OCI-LY7 (cell line): ENCODE results near the gene MECR. TPM values are rescaled to one million over a fixed set of nuclear protein-coding genes. Genes with fewer than 3 reads are reported as not detected.

Source experiments
- BruUV-seq: library from RNA; stranded (reverse); fragments of 400-500 nt; replicated peaks from 2 replicates; lab custom pipeline; 2021; lab: Mats Ljungman, UMichigan
- CTCF ChIA-PET: fragments of 300-600 bp; sonication (Branson Sonifier 250); formaldehyde crosslinking; loops from one replicate; lab custom pipeline; 2022; ENCODE audit warnings: antibody characterized with exemption; ENCODE audit not compliant: unreplicated experiment; lab: Charles Lee
- POLR2A ChIA-PET: fragments of 300-600 bp; sonication (Branson Sonifier 250); formaldehyde crosslinking; loops from one replicate; lab custom pipeline; 2022; ENCODE audit warnings: antibody characterized with exemption; lab: Charles Lee
- DNase-seq: peaks from one replicate; pipeline ENCODE4 v3.0.0-alpha.2; 2015; ENCODE audit warnings: low spot score
- H2AFZ ChIP-seq: fragments of 200-600 bp; sonication (generic), shearing (Covaris generic); 2 replicates; pipeline ENCODE4 v1.6.1; 2014; ENCODE audit warnings: mild to moderate bottlenecking, antibody characterized with exemption, low read length, moderate library complexity
- H3K27ac ChIP-seq: fragments of 200-600 bp; sonication (generic); 2 replicates; pipeline ENCODE4 v1.5.1; 2014; ENCODE audit warnings: mixed run types, low read depth, mild to moderate bottlenecking, moderate library complexity, low read length, inconsistent platforms; ENCODE audit not compliant: poor library complexity, severe bottlenecking
- H3K36me3 ChIP-seq: fragments of 200-600 bp; sonication (generic); 2 replicates; pipeline ENCODE4 v1.6.1; 2014; ENCODE audit warnings: mild to moderate bottlenecking, antibody characterized with exemption, low read length, moderate library complexity, mixed read lengths; ENCODE audit not compliant: insufficient read depth
- H3K4me1 ChIP-seq: fragments of 200-600 bp; sonication (generic); 2 replicates; pipeline ENCODE4 v1.5.1; 2014; ENCODE audit warnings: mild to moderate bottlenecking, low read length; ENCODE audit not compliant: insufficient read depth, poor library complexity, severe bottlenecking
- H3K4me2 ChIP-seq: fragments of 200-600 bp; sonication (generic); 2 replicates; pipeline ENCODE4 v1.6.1; 2014; ENCODE audit warnings: mild to moderate bottlenecking, low read length
- H3K4me3 ChIP-seq: fragments of 200-600 bp; sonication (generic); 2 replicates; pipeline ENCODE4 v1.5.1; 2014; ENCODE audit warnings: mild to moderate bottlenecking, low read depth, low read length; ENCODE audit not compliant: poor library complexity, severe bottlenecking
- H3K79me2 ChIP-seq: fragments of 200-600 bp; sonication (generic); 2 replicates; pipeline ENCODE4 v1.6.1; 2016; ENCODE audit warnings: low read depth, mild to moderate bottlenecking, low read length, moderate library complexity, mixed read lengths; ENCODE audit not compliant: insufficient read depth
- H3K9me2 ChIP-seq: fragments of 200-600 bp; sonication (generic); 2 replicates; pipeline ENCODE4 v1.6.1; 2016; ENCODE audit warnings: mild to moderate bottlenecking, low read length, mixed read lengths; ENCODE audit not compliant: insufficient read depth
- H3K9me3 ChIP-seq: fragments of 200-600 bp; sonication (generic); 2 replicates; pipeline ENCODE4 v1.6.1; 2014; ENCODE audit warnings: mild to moderate bottlenecking, mixed run types, low read length, mixed read lengths
- H4K20me1 ChIP-seq: fragments of 200-600 bp; sonication (generic); 2 replicates; pipeline ENCODE4 v1.6.1; 2014; ENCODE audit warnings: mild to moderate bottlenecking, antibody characterized with exemption, low read length, moderate library complexity, mixed read lengths; ENCODE audit not compliant: insufficient read depth
- CTCF ChIP-seq: fragments of 200-600 bp; sonication (generic); conservative IDR thresholded peaks from 2 replicates; pipeline ENCODE4 v1.5.1; 2014; ENCODE audit warnings: mild to moderate bottlenecking, antibody characterized with exemption, low read length, moderate library complexity, mixed read lengths
- EZH2phosphoT487 ChIP-seq: fragments of 200-600 bp; sonication (generic); IDR thresholded peaks from 2 replicates; pipeline ENCODE4 v1.6.1; 2018; ENCODE audit warnings: low read depth, borderline replicate concordance, mild to moderate bottlenecking, mixed run types, antibody characterized with exemption, low read length, moderate library complexity, mixed read lengths
- intact Hi-C: fragments of 100-400 bp; cut with micrococcal nuclease; formaldehyde crosslinking; loops from one replicate; pipeline ENCODE4 v1.10.0; 2022; ENCODE audit not compliant: unreplicated experiment
- total RNA-seq, 2 experiments: library from RNA; depleted of rRNA in 1 of 2; stranded (reverse); fragments of >200 nt in 1 of 2; shearing (Covaris generic) in 1 of 2; gene quantifications; 2 replicates each; pipeline ENCODE4 v1.2.3, GENCODE V29; 2014 to 2022

The MECR gene
- total RNA-seq, 2 experiments from 2014 or later, result 33.3 to 33.5 TPM

- Histone ChIP-seq H2AFZ (no peak overlapping the region), H3K27ac (no peak overlapping the region), H3K4me2 (no peak overlapping the region), H3K9me2 (no peaks in the 10 kb centered on the region), H3K4me1 (no peaks in the 10 kb centered on the region), H3K9me3 (no peaks in the 10 kb centered on the region), H3K4me3 (no peak overlapping the region), H3K79me2 (no peaks in the 10 kb centered on the region), H3K36me3 (no peaks in the 10 kb centered on the region), H4K20me1 (no peaks in the 10 kb centered on the region)
- TF ChIP-seq CTCF, result no peak
- TF ChIP-seq EZH2phosphoT487, result no peak
- DNase-seq, result no peak
- ChIA-PET CTCF (interaction anchor here (0.7 kb wide), 1 partner anchor 531 kb away, joined by 3 read pairs; no protein-coding TSS in a partner anchor), POLR2A (no interaction called here)
- BruUV-seq, result no TSS peak
- intact Hi-C loops, result no loop called here
Observed at GRCh38 chr1:29256979-29257804, 26.5 kb upstream of the MECR start.

GRCh38 chr1:29256394-29256793 is 25.7 kb upstream of the MECR start:
- Histone ChIP-seq H3K9me2 (no peaks in the 10 kb centered on the region), H3K4me2 (no peak overlapping the region), H3K9me3 (no peaks in the 10 kb centered on the region), H2AFZ (no peak overlapping the region), H4K20me1 (no peaks in the 10 kb centered on the region), H3K36me3 (no peaks in the 10 kb centered on the region), H3K4me3 (no peak overlapping the region), H3K27ac (no peak overlapping the region), H3K4me1 (no peaks in the 10 kb centered on the region), H3K79me2 (no peaks in the 10 kb centered on the region)
- intact Hi-C loops, result no loop called here
- no TSS peak for BruUV-seq
- DNase-seq, result peak; percentile 27
- TF ChIP-seq CTCF (0 out of 2 replicates have a peak, but pooled peaks have one; percentile 26), EZH2phosphoT487 (no peak)
- CTCF ChIA-PET, result no interaction called here
- POLR2A ChIA-PET, result no interaction called here

- no peak for DNase-seq
- Histone ChIP-seq H3K4me3 (no peak overlapping the region), H3K9me3 (no peaks in the 10 kb centered on the region), H3K4me2 (no peak overlapping the region), H2AFZ (no peak overlapping the region), H4K20me1 (no peaks in the 10 kb centered on the region), H3K27ac (no peak overlapping the region), H3K36me3 (no peaks in the 10 kb centered on the region), H3K4me1 (no peaks in the 10 kb centered on the region), H3K79me2 (no peaks in the 10 kb centered on the region), H3K9me2 (no peaks in the 10 kb centered on the region)
- intact Hi-C loops, result no loop called here
- ChIA-PET POLR2A (no interaction called here), CTCF (no interaction called here)
- BruUV-seq, result no TSS peak
- TF ChIP-seq EZH2phosphoT487 (no peak), CTCF (no peak)
Observed at GRCh38 chr1:29255134-29255666, 24.5 kb upstream of the MECR start.
